MM.1S (cell line): ENCODE results near the gene PPP4C.

Experiments
- DNase-seq: peaks from one replicate; pipeline ENCODE4 v3.0.0-alpha.2; 2015
- H2AFZ ChIP-seq: fragments of 300-600 bp; sonication (generic); 2 replicates; pipeline ENCODE4 v1.6.0; 2016; ENCODE audit warnings: antibody characterized with exemption, low read length
- H3F3A ChIP-seq: fragments of 300-600 bp; sonication (generic); 2 replicates; pipeline ENCODE4 v1.6.1; 2016; ENCODE audit warnings: mild to moderate bottlenecking, antibody characterized with exemption, low read length, moderate library complexity, mixed read lengths; ENCODE audit not compliant: insufficient read depth
- H3K27ac ChIP-seq: fragments of 300-600 bp; sonication (generic); 2 replicates; pipeline ENCODE4 v1.5.1; 2016; ENCODE audit warnings: mild to moderate bottlenecking, low read length
- H3K27me3 ChIP-seq: fragments of 300-600 bp; sonication (generic); replicated peaks from 2 replicates; pipeline ENCODE4 v1.6.0; 2016; ENCODE audit warnings: low read length; ENCODE audit not compliant: insufficient read depth
- H3K36me3 ChIP-seq: fragments of 300-600 bp; sonication (generic); replicated peaks from 2 replicates; pipeline ENCODE4 v1.6.1; 2016; ENCODE audit warnings: mild to moderate bottlenecking, low read length, mixed read lengths; ENCODE audit not compliant: insufficient read depth
- H3K4me1 ChIP-seq: fragments of 300-600 bp; sonication (generic); 2 replicates; pipeline ENCODE4 v1.6.1; 2016; ENCODE audit warnings: low read length, mixed read lengths
- H3K4me2 ChIP-seq: fragments of 300-600 bp; sonication (generic); 2 replicates; pipeline ENCODE4 v1.6.0; 2016; ENCODE audit warnings: low read depth, low read length
- H3K4me3 ChIP-seq: fragments of 300-600 bp; sonication (generic); 2 replicates; pipeline ENCODE4 v1.5.1; 2016; ENCODE audit warnings: low read length, mixed read lengths
- H3K79me2 ChIP-seq: fragments of 300-600 bp; sonication (generic); 2 replicates; pipeline ENCODE4 v1.6.1; 2016; ENCODE audit warnings: mixed run types, low read length, mixed read lengths
- H3K9ac ChIP-seq: fragments of 300-600 bp; sonication (generic); 2 replicates; pipeline ENCODE4 v1.6.1; 2016; ENCODE audit warnings: low read length, mixed read lengths
- H3K9me2 ChIP-seq: fragments of 300-600 bp; sonication (generic); replicated peaks from 2 replicates; pipeline ENCODE4 v1.6.1; 2016; ENCODE audit warnings: mild to moderate bottlenecking, low read length, mixed read lengths; ENCODE audit not compliant: insufficient read depth
- H3K9me3 ChIP-seq: fragments of 300-600 bp; sonication (generic); replicated peaks from 2 replicates; pipeline ENCODE4 v1.6.1; 2016; ENCODE audit warnings: mild to moderate bottlenecking, low read length, mixed read lengths; ENCODE audit not compliant: insufficient read depth
- H4K20me1 ChIP-seq: fragments of 300-600 bp; sonication (generic); 2 replicates; pipeline ENCODE4 v1.6.1; 2016; ENCODE audit warnings: mild to moderate bottlenecking, low read length, moderate library complexity, mixed read lengths; ENCODE audit not compliant: insufficient read depth
- EZH2 ChIP-seq: fragments of 300-600 bp; sonication (generic); optimal IDR thresholded peaks from 2 replicates; pipeline ENCODE3; 2017; ENCODE audit warnings: low read depth, mild to moderate bottlenecking, antibody characterized with exemption, low read length, mixed read lengths
- EZH2phosphoT487 ChIP-seq: fragments of 300-600 bp; sonication (generic); IDR thresholded peaks from 2 replicates; pipeline ENCODE4 v1.6.1; 2018; ENCODE audit warnings: antibody characterized with exemption, low read length
- TF ChIP-seq, protein P1 (sequence below): fragments of 300-600 bp; sonication (generic); IDR thresholded peaks from 2 replicates; pipeline ENCODE4 v1.5.1; 2016; ENCODE audit warnings: antibody characterized with exemption, low read length, mixed read lengths

The PPP4C gene

DNA sequence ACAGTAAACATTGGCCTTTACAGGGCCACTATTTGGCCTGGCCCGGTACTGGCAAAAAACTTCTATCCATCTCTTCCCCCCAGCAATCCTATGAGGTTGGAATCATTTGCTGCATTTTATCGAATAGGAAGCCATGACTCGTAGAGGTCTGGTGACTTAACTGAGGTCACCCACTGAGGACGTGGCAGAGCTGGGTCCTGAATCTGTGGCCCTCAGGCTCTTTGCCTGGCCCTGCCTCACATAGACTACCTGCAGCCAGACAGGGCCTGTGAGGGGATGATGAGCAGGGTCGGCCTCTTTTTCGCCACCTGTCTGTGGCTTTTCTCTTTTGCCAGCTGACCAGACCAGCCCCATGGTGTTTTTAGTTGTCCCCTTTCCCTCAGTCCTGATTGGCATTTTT, 1.9 kb downstream of the PPP4C start:
- Histone ChIP-seq H3K4me3 (no peak overlapping the region), H3K36me3 (0 out of 2 replicates have a peak, but pooled peaks cover 8% of the 10 kb centered on the region), H3K79me2 (peaks cover 62% of the 10 kb centered on the region), H3K9me2 (no peaks in the 10 kb centered on the region), H3K27me3 (no peaks in the 10 kb centered on the region), H3K4me2 (no peak overlapping the region), H3K4me1 (peaks cover 7% of the 10 kb centered on the region), H3K9ac (no peak overlapping the region), H4K20me1 (no peaks in the 10 kb centered on the region), H3K27ac (no peak overlapping the region), H2AFZ (no peak overlapping the region), H3F3A (peaks cover 10% of the 10 kb centered on the region), H3K9me3 (no peaks in the 10 kb centered on the region)
- DNase-seq: no peak
- TF ChIP-seq EZH2 (no peak), EZH2phosphoT487 (no peak)
- TF ChIP-seq, protein P1, sequence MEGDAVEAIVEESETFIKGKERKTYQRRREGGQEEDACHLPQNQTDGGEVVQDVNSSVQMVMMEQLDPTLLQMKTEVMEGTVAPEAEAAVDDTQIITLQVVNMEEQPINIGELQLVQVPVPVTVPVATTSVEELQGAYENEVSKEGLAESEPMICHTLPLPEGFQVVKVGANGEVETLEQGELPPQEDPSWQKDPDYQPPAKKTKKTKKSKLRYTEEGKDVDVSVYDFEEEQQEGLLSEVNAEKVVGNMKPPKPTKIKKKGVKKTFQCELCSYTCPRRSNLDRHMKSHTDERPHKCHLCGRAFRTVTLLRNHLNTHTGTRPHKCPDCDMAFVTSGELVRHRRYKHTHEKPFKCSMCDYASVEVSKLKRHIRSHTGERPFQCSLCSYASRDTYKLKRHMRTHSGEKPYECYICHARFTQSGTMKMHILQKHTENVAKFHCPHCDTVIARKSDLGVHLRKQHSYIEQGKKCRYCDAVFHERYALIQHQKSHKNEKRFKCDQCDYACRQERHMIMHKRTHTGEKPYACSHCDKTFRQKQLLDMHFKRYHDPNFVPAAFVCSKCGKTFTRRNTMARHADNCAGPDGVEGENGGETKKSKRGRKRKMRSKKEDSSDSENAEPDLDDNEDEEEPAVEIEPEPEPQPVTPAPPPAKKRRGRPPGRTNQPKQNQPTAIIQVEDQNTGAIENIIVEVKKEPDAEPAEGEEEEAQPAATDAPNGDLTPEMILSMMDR: no peak

DNA sequence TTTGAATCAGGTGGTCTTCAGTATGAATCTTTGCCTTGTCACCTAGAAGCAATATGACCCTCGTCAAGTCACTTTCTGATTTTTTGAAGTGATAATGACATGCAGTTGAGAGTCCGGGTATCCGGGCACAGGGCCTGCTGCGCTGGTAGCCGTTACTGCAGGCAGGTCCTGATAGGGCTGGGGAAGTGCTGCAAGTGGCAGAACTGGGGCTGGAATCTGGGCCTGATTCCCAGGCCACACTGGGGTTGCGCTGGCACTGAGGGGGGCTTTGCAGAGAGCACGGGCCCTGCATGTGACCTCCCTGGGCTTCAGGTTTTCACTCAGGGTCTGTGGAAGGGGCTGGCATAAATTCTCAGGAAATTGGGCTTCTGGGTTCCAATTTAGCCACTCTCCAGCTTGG, 3.0 kb downstream of the PPP4C start:
- no peaks in the 10 kb centered on the region for H3K9me3 ChIP-seq
- no peak overlapping the region for H3K9ac ChIP-seq
- H3K27me3 ChIP-seq: no peaks in the 10 kb centered on the region
- H3K9me2 ChIP-seq: no peaks in the 10 kb centered on the region
- H2AFZ ChIP-seq: no peak overlapping the region
- H3K27ac ChIP-seq: no peak overlapping the region
- TF ChIP-seq, protein P1: no peak
- no peak for TF ChIP-seq EZH2phosphoT487
- TF ChIP-seq EZH2: no peak
- no peaks in the 10 kb centered on the region for H4K20me1 ChIP-seq
- peaks cover 7% of the 10 kb centered on the region for H3K4me1 ChIP-seq
- H3F3A ChIP-seq: peaks cover 8% of the 10 kb centered on the region
- DNase-seq: no peak
- peaks cover 62% of the 10 kb centered on the region for H3K79me2 ChIP-seq
- H3K36me3 ChIP-seq: 0 out of 2 replicates have a peak, but pooled peaks cover 8% of the 10 kb centered on the region
- H3K4me2 ChIP-seq: no peak overlapping the region
- H3K4me3 ChIP-seq: no peak overlapping the region

- TF ChIP-seq EZH2phosphoT487 (no peak), EZH2 (no peak)
- TF ChIP-seq, protein P1: no peak
- no peak for DNase-seq
- Histone ChIP-seq H3K9me3 (no peaks in the 10 kb centered on the region), H3K36me3 (0 out of 2 replicates have a peak, but pooled peaks cover 8% of the 10 kb centered on the region), H3F3A (peaks cover 8% of the 10 kb centered on the region), H3K4me1 (peaks cover 7% of the 10 kb centered on the region), H4K20me1 (no peaks in the 10 kb centered on the region), H3K27me3 (no peaks in the 10 kb centered on the region), H3K9ac (no peak overlapping the region), H3K27ac (no peak overlapping the region), H3K4me2 (no peak overlapping the region), H3K4me3 (no peak overlapping the region), H3K9me2 (no peaks in the 10 kb centered on the region), H3K79me2 (peaks cover 62% of the 10 kb centered on the region), H2AFZ (no peak overlapping the region)
Observed at GRCh38 chr16:30079480-30079879, 3.7 kb downstream of the PPP4C start.
